ENCODE results near the gene KCNC1.

KCNC1 gene

GRCh38 chr11:17719028-17719937 is 15.3 kb upstream of the KCNC1 start, which contains the start of gene MYOD1:
TSS of gene MYOD1 (plus strand) at chr11:17719571. CDS start at chr11:17719783, 212 bp downstream.
- Histone ChIP-seq H2AFZ (ENCODE audit: low read depth, low read length) (no peak within 1 kb of the TSS), H3K27me3 (ENCODE audit: low read depth, low read length) (peaks cover 32% of the 10 kb centered on the region), H3K4me3 (ENCODE audit: low read length) (no peak within 1 kb of the TSS)

GRCh38 chr11:17719938-17720795 is 14.4 kb upstream of the KCNC1 start:
- Histone ChIP-seq H2AFZ (ENCODE audit: low read depth, low read length) (no peak overlapping the region), H3K4me2 (ENCODE audit: low read length) (no peak overlapping the region), H3K27me3 (ENCODE audit: low read depth, low read length) (peaks cover 27% of the 10 kb centered on the region)

More at GRCh38 chr11:17719028-17719937, 15.3 kb upstream of the KCNC1 start, which contains the start of gene MYOD1:
- Histone ChIP-seq H3K9ac (ENCODE audit: low read length) (no peak within 1 kb of the TSS), H3K4me1 (ENCODE audit: low read length) (no peaks in the 10 kb centered on the region), H3K79me2 (ENCODE audit: low read length) (no peaks in the 10 kb centered on the region), H3K36me3 (replicated peaks; ENCODE audit: low read depth, low read length) (no peaks in the 10 kb centered on the region), H3K4me2 (ENCODE audit: low read length) (no peak within 1 kb of the TSS), H3K9me3 (ENCODE audit: insufficient read depth, low read length) (no peaks in the 10 kb centered on the region), H3K27ac (ENCODE audit: low read length) (no peak within 1 kb of the TSS), H4K20me1 (ENCODE audit: insufficient read depth, low read length) (no peaks in the 10 kb centered on the region)
- TF ChIP-seq EZH2phosphoT487 (IDR thresholded peaks at IDR 0.05; ENCODE audit: low read depth) (no peak), CTCF (IDR thresholded peaks at IDR 0.05; ENCODE audit: low read depth, low read length) (no peak)

GRCh38 chr11:17720796-17721171 is 13.8 kb upstream of the KCNC1 start:
- H3K36me3 ChIP-seq (replicated peaks; ENCODE audit: low read depth, low read length), result no peaks in the 10 kb centered on the region
- no peaks in the 10 kb centered on the region for H3K9me3 ChIP-seq (ENCODE audit: insufficient read depth, low read length)
- no peak overlapping the region for H3K9ac ChIP-seq (ENCODE audit: low read length)
- no peaks in the 10 kb centered on the region for H3K79me2 ChIP-seq (ENCODE audit: low read length)
- no peak for TF ChIP-seq CTCF (IDR thresholded peaks at IDR 0.05; ENCODE audit: low read depth, low read length)
- TF ChIP-seq EZH2phosphoT487 (IDR thresholded peaks at IDR 0.05; ENCODE audit: low read depth), result no peak
- H3K4me1 ChIP-seq (ENCODE audit: low read length), result no peaks in the 10 kb centered on the region
- H3K4me2 ChIP-seq (ENCODE audit: low read length), result no peak overlapping the region
- H4K20me1 ChIP-seq (ENCODE audit: insufficient read depth, low read length), result no peaks in the 10 kb centered on the region
- no peak overlapping the region for H2AFZ ChIP-seq (ENCODE audit: low read depth, low read length)
- H3K4me3 ChIP-seq (ENCODE audit: low read length), result no peak overlapping the region
- H3K27me3 ChIP-seq (ENCODE audit: low read depth, low read length), result peaks cover 25% of the 10 kb centered on the region
- H3K27ac ChIP-seq (ENCODE audit: low read length), result no peak overlapping the region

More at GRCh38 chr11:17719938-17720795, 14.4 kb upstream of the KCNC1 start:
- TF ChIP-seq CTCF (IDR thresholded peaks at IDR 0.05; ENCODE audit: low read depth, low read length) (no peak), EZH2phosphoT487 (IDR thresholded peaks at IDR 0.05; ENCODE audit: low read depth) (no peak)
- no peak overlapping the region for H3K9ac ChIP-seq (ENCODE audit: low read length)
- H3K36me3 ChIP-seq (replicated peaks; ENCODE audit: low read depth, low read length), result no peaks in the 10 kb centered on the region
- H3K4me1 ChIP-seq (ENCODE audit: low read length), result no peaks in the 10 kb centered on the region
- H4K20me1 ChIP-seq (ENCODE audit: insufficient read depth, low read length), result no peaks in the 10 kb centered on the region
- no peaks in the 10 kb centered on the region for H3K9me3 ChIP-seq (ENCODE audit: insufficient read depth, low read length)
- no peak overlapping the region for H3K4me3 ChIP-seq (ENCODE audit: low read length)
- no peaks in the 10 kb centered on the region for H3K79me2 ChIP-seq (ENCODE audit: low read length)
- H3K27ac ChIP-seq (ENCODE audit: low read length), result no peak overlapping the region
